GM12865 (cell line): ENCODE measurements around the gene EPHA7.

ENCODE experiments used
- DNase-seq: peaks from one replicate; pipeline ENCODE4 v3.0.0; 2010; ENCODE audit warnings: low read depth
- H3K4me3 ChIP-seq: 2 replicates; pipeline ENCODE4 v1.5.1; 2011; ENCODE audit warnings: mild to moderate bottlenecking, low read depth, low read length, control low read depth
- CTCF ChIP-seq: IDR thresholded peaks from 2 replicates; pipeline ENCODE4 v1.5.1; 2011; ENCODE audit warnings: low read length, control low read depth, low read depth, inconsistent platforms; ENCODE audit not compliant: insufficient read depth; ENCODE audit errors: missing control alignments

The EPHA7 gene

GRCh38 chr6:93295631-93296030 lies 123.7 kb downstream of the EPHA7 start:
- TF ChIP-seq CTCF: no peak
- no peak for DNase-seq
- H3K4me3 ChIP-seq: no peak overlapping the region

GRCh38 chr6:93294879-93295278 lies 124.5 kb downstream of the EPHA7 start:
- no peak for TF ChIP-seq CTCF
- no peak overlapping the region for H3K4me3 ChIP-seq
- no peak for DNase-seq

DNA sequence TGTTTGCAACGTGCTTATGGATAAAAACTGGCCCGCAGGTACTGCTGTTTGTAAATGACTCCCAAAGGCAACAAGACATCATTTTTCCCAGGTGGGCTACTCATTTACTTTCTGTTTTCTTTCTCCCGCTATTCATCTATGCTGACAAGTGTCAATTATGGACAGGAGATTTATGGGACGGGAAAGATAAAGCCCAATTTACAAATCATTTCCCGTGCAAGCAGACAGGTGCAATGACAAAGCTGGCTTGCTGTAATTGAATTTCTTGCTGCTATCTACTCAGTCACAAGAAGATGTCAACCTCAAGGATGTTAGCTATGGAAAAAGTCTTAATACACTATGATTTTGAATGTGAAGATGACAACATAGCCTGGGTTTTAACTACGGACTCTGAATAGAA lies 125.5 kb downstream of the EPHA7 start:
- no peak for TF ChIP-seq CTCF
- no peak for DNase-seq

DNA sequence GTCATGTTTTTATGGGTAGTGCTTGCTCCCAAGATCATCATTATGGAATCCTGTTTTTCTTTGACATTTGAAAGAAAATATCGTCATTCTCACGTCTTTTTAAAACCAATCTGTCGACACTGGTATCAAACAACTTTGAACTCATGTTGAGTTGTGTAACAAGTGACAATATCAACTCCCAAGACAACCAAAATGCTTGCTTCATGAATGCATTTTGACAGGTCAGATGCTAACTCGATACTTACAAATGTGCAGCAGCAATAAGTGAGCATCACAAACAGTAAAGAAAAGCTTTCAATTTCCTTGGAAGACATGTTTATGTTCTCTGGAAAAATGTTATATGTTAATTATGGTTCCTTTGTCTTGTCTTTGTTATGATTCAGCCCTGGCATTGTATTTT lies 125.9 kb downstream of the EPHA7 start:
- no peak for DNase-seq
- no peak overlapping the region for H3K4me3 ChIP-seq
- TF ChIP-seq CTCF: no peak

More for the DNA sequence above, 125.5 kb downstream of the EPHA7 start:
- no peak overlapping the region for H3K4me3 ChIP-seq

GRCh38 chr6:93282521-93283031 lies 136.8 kb downstream of the EPHA7 start:
- no peak overlapping the region for H3K4me3 ChIP-seq
- DNase-seq: no peak
- no peak for TF ChIP-seq CTCF

DNA sequence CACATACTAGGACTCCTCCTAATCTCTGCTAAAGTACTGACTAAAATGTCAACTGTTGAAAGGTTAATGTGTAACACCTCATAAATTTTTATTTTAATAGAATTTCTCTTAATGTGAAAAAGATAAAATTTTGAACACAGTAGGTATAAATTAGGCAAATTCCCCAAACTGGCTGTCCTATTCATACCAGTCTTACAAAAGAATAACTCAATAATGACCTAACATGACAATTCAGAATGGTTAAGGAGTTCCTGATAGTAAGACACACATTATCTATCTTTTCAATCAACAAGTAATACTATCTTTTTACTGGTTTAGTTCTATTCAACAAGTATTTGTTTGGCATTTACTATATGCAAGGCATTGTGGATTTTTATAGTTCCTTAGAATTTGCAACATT lies 141.1 kb downstream of the EPHA7 start:
- no peak for DNase-seq
- H3K4me3 ChIP-seq: no peak overlapping the region
- TF ChIP-seq CTCF: no peak

GRCh38 chr6:93272896-93273295 lies 146.5 kb downstream of the EPHA7 start:
- no peak overlapping the region for H3K4me3 ChIP-seq
- no peak for TF ChIP-seq CTCF
- no peak for DNase-seq
